Limb (tissue), 2 donors: Measurements from ENCODE around the gene PLCG1.
"Not testable (repeated sequence)": the region's sequence is repeated elsewhere in the genome, so short reads cannot be mapped to it uniquely, and the experiment has no call there.

ENCODE experiments used
- DNase-seq, 2 donors: peaks; one replicate each; pipeline ENCODE4 v3.0.0-alpha.2; 2016; ENCODE audit errors: extremely low spot score in 2 of 2

Gene PLCG1

DNA sequence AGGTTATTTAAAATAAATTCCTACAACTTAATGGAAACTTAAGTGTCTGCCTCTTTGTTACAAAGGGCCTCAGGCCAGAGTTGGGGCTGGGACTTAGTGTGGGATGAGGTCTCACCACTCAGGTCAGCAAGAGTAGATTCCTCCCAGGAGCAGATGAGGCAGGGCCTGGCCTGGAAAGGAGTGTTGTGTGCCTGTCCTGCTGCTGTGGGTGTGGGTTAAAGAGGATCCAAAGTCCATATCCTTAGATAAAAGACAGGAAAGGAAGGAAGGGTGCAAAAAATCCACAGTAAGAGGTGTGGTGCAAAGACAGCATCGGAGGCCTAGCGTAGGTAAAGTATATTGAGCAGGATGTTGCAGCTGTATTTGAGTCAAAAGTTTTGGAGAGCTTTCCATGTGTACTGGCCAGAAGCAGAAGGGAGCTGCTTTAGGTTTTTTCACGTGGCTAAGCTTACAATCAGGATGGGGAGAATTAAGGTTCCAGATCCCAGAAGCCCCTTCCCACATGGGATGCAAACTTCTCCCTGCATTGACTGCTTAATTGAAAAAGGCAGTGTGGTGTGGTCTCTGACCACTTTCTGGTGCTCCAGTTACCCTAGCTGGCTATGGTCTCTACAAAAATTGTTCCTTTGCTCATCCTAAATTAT lies 12.8 kb upstream of the PLCG1 start:
- no peak for DNase-seq

DNA sequence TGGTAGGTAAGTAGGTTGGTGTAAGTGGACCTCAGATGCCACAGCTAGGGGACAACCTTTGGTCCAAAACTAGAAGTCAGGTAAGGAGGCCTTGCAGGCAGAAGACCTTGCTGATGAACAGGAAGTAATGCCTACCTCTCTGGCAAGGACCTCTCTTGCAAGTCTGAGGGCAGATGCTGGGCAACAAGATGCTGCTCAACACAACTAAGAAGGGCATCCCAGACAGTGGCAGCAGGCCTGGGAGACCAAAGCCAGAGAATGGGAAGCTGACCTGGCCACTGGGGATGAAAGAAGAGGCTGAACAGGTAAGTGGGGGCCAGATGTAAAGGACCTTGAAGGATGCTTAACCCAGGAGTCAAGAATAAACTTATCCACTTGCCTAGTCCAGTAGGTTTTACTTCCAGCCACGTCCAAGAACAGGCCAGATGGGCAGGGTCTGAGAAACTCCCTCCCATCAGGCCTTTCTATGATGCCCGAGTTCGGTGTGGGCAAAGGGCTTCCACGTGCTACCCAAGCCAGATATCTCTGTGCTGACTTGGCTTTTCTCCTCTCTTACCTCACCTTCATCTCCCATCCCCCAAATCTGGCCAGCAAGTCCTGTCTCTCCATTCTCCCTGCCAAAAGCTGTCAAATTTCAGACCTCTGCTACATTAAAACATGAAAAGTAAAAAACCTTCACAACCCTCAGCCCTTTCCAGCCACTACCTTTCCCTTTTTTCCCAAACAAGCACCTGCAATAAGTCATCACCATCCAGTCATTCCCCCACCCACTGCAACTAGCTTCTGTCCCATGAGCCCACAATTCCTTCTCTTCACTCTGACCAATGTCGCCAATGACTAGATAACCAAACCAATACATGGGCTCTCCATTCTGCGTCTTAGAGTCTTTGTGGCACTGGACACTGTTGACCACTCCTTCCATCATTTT lies 11.5 kb upstream of the PLCG1 start:
- DNase-seq: no peak

DNA sequence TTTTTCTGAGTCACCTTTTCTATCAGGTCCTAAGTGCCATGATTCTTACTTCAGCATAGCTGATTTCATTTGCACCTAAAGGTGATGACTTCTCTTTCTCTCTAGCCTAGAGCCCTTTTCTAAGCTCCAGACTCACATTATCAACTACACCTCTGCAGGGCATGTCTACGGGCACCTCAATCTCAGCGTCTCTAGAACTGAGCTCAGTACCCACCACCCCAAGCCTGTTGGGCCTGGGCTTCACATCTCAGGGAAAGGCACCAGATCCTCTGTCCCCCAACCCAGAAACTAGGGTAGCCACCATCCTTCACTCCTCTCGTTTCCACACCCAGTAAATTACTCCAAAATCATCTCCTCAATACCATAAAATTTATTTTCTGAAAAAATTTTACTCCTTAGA lies 10.6 kb upstream of the PLCG1 start:
- DNase-seq: no peak

DNA sequence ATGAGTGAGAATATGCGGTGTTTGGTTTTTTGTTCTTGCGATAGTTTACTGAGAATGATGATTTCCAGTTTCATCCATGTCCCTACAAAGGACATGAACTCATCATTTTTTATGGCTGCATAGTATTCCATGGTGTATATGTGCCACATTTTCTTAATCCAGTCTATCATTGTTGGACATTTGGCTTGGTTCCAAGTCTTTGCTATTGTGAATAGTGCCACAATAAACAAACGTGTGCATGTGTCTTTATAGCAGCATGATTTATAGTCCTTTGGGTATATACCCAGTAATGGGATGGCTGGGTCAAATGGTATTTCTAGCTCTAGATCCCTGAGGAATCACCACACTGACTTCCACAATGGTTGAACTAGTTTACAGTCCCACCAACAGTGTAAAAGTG lies 9.0 kb upstream of the PLCG1 start:
- not testable (repeated sequence) for DNase-seq

DNA sequence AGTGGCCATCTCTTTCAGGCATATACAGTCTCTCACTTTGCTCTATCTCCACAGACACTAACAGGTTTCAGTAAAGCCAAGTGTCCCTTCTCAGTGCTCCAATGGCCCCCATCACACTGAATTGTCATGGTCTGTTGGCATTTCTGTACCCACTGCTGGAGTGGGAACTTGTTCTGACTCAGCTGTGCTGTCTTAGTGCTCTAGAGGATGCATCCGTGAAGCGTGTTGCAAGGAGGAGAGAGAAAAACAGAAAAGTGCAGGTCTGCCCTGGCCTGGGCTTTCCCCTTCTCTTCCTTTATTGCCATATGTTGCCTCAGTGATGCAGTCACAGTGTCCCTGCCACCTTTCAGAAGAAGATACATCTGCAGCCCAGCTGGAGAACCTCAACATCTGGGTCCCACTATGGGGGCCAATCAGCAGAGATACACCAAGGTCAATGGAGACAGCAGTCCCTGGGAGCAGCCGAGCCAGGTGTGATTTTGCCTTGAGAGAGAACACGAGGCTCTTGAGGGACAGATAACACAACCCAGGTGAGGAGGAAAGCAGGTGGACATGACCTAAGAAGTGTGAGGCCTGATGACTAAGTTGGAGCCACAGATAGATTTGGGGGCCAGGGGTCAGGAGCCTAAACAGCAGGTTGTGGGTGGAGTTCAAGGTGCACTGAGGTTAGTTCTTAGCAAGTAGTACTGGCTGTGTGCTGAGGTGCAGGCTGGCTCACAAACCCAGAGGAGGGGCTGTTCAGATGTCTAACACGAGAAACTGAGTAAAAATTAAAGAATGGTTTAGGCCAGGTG lies 5.6 kb upstream of the PLCG1 start:
- peak in 1 of 2 donors; percentile 14 for DNase-seq

DNA sequence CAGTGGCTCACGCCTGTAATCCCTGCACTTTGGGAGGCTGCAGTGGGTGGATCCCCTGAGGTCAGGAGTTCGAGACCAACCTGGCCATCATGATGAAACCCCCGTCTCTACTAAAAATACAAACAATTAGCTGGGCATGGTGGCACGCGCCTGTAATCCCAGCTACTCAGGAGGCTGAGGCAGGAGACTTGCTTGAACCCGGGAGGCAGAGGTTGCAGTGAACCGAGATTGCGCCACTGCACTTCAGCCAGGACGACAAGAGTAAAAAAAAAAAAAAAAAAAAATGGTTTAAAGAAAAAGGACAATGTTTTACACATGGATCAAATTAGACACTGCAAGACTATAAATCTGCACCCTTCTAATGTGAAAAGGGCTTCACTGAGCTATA lies 5.0 kb upstream of the PLCG1 start:
- not testable (repeated sequence) for DNase-seq

DNA sequence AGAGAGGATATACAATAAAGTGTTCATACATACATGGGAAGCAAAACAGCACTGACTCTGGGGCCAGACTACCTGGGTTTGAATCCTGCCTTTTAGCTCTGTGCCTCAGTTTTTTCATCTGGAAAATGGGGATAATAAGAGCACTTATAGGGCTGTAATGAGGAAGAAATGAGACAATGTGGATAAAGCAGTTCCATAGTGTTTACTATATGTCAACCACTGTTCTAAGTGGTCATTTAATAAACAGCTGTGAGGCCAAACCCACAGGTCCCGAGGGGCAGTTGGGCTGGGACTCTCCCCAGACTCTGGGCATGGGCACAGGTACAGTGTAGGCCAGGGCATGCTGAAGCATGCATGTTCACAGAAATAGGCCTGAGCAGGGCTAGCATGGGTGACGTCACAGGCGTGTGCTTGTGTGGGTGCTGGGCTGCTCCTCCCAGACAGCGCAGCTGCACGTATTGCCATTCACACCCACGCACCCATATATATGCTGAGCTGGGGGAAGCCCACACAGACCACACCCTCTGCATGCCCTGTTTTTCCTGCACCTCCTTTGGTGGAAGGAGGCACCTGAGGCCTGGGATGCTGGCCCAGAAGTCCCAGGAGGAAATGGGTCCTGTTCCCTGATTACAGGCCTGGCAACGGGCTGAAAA lies 3.5 kb upstream of the PLCG1 start:
- no peak for DNase-seq

DNA sequence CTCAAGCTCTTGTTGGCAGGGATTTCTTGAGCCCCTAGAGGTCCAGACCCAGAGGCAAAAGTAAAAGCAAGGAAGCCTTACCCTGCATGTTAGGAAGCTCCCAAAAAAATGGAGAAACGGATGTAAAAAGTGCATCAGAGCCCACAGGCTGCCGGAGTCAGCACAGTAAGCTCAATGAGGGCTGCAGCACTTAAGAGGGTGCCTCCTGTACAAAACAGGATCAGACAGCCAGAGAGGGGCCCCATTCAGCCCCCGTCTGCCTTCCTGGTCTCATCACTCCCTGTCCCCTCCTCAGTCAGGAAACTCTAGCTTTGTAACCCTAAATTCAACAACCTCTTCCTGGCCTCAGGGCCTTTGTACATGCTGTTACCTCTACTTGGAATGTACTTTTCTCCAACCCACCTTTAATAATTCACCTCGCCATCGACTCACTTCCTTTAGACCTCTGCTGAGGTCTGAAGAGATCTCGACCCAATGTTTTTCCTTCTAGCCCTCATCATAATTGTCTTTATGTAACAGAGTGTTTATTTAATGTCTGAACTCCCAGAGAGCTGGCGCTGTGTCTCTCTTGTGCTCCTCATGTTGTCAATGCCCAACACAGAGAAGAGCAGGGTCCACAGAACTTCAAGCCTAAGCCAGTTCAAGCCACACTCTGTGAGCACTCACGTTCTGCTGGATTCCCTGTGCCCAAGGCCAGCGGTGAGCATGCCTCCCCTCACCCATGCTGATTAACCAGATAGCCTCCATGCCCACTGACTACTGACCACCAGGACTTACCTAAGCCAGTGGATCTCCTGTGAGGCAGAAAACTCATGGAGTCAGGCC lies 2.8 kb upstream of the PLCG1 start:
- DNase-seq: no peak

DNA sequence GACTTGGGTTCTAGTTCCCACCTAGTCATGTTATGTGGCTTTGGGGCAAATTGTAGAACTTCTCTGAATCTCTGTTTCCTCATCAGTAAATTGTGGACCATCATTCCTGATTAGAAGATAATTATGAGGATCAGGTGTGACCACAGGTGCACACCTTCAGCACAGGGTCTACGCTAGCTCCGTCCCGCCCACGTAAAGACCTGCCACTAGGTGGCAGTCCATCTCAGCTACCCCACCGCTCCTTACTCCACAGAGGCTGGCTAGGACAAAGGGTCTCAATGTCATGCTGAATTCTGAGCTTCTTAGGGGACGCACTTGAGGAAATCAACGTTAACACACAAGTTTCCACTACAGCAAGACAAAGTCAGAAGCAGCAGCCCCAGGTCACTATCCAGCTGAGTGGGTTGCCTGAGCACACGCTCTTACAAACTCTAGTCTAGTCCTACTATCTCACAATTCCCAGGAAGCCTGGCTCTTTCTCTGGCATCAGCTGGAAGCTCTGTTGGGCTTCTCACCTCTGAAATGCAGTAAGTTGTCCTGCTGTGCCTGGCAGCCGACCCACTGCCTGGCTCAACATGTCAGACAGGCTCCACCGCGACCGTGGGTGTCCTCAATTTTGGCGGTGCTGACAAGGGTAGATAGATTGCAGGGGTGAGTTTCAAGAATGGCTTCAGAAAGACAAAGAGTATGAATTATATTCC lies 2.0 kb upstream of the PLCG1 start:
- no peak for DNase-seq

DNA sequence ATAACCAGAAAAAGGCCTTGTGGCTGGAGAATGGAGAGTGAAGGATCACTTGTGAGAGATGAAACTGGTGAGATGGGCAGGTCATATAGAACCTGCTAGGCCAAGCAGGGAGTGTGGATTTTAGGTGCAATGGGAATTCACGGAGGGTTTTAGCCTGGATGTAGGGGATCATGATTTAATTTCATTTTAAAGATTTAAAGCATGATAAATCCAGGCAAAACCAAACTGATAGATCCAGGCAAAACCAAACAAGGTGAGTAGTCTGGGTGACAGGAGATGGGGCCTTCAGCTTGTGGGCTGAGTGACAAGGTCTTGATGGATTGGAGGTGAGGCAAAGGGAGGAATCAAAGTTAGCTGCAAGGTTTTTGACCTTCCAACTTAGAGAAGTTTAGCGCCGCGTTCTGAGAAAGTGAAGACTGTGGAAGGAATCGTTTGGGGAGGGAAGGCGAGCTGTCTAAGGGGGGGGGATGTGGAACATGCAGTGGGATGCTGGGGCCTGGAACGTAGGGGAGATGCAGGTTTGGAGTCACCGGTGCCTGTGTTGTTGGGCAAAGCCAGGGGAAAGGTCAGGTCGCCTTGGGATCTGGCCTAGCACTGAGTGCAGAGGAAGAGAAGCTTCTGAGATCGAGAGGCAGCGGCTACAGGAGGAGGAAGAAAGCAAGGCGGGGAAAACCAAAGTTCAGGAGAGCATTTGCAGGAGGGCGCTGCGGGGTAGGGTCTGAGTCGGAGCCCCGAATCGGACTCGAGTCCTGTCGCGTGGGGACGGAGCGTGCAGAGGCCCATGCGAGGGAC lies 1.3 kb upstream of the PLCG1 start:
- no peak for DNase-seq

DNA sequence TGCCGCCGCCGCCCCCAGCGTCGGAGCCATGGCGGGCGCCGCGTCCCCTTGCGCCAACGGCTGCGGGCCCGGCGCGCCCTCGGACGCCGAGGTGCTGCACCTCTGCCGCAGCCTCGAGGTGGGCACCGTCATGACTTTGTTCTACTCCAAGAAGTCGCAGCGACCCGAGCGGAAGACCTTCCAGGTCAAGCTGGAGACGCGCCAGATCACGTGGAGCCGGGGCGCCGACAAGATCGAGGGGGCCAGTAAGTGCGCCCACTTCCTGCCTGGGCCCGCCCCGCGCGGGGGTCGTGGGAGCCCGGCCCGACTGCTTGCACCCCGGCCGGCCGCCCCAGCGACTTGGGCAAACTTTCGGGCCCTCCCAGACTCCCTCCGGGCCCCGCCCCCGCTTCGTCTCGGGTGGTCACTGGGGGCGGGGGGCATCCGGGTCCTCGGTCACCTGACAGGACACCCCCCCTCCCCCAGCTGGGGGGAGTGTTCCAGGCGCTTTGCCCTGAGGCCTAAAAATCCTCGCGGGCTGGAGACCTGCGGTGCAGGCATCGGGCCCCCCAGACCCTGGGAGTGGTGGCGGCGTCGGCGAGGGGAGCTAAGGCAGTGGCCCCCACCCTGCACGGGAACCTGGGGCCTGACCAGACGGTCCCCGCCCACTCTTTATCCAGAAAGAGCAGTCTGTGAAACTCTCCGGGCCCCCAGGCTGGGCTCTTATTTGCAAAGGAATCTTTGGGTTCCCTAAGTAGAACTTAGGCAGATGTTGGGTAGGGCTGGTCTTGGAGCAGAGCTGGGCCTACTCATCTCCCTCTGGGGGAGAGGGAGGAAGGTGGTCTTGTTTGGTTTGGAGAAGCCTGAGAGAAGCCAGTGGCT lies 501 bp downstream of the PLCG1 start:
- peak; percentile 66 to 90 for DNase-seq

DNA sequence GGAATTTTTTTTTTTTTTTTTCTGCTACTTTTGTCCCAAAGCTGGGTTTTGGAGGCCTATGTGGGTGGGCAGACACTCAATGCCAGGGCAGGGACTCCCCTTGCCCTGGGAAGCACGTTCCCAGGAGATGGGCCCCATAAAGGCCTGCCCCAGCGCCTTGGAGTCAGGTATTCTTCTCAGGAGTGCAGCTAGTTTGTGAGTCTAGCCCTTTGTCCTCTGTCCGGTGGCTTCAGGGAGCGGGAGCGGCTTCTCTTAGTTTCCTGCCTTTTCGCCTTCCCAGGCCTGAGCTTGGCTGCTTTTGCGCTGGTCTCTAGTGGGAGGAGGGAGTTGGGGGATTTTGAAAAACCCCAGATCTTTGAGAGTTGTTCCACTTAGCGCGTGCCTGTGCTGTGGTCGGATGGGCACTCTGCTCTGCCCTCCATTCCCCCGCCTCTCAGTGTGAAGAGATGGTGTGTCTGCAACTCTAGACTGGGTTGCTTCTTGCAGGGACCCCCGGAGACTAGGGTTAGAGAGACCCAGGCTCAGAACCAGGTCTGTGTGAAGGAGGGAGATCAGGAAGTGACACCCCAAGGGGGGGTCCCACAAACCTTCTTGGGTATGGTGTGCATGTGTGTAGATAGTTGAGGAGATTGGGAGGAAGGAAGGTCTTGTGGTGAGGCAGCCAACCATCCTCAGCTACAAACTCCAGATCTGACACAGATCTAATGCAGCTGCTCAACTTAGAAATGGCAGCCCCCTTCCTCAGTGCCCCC lies 1.3 kb downstream of the PLCG1 start:
- DNase-seq: no peak

DNA sequence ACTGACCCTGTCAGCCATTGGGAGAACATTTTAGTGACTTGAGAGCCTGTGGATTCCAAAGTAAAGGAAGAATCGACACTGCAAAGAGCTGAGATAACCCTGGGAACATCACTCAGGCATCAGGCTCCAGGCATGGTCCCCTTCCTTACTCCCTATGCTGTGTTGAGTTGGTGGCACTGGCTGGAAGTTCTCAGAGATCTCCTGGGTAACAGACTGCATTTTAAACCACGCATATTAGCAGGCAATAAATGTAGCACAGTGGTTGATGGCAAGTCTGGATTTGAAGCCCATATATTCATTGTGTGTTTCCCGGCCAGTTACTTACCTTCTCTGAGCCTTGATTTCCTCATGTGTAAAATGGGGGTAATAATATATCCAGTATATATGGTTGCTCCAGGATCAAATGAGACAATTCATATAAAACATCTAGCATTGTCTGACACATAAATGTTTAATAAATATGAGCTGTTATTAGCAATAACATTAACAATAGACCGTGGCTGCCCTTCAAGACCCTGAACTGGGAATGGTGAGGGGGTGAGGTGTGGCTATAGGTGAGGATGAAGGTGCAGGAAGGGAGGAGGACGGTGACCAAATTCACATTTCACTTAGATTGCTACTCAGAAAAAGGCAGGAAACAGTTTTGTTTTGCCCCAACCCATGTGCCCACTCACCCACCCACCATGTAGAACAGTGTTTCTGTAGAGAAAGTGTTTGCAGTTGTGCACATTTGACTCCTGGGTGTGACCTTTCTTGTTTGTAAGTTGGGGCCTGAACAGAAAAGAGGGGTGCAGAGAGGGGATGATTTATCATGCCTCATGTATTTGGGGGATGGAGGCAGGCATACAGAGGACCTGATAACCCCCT lies 2.1 kb downstream of the PLCG1 start:
- no peak for DNase-seq

DNA sequence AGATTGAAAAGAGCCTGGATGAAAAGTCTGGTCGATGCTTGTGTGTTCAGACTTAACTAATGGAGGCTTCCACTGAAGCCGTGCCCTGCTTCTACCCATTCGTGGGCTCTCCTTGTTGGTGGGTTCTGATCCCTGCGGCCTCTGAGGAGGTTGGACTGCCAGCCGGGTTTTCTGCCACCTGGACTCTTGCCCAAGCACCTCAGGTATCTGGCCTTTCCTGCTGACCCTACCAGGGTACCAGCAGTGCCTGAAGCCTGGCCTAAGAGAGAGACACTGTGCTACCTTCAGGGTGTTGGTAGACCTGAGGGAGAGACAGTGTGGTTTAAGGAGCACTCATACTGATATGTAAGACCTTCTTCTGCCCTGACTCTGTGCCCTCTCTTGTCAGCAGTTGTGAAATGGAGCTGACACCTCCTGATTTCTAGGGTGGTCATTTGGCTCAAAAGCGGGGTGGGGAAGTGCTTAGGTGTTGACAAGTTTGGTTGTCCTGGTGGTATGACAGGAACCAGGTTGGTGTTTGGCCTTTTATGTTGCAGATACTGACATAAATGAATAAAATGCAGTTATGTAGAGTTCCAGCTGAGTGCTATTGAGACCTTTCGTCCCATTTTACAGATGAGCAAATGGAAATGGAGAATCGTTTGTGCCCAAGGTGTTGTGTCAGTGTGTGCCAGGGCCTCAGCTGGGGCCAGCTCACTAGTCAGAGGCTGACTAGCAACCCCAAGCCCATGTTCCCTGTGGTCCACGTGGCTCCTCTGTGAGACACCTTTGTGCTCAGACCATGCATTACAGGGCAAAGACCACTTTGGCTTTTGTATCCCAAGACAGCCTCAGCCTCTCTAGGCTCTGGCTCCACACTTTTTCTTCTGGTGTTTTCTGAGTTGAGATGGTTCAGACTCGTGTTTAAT lies 3.1 kb downstream of the PLCG1 start:
- no peak for DNase-seq

DNA sequence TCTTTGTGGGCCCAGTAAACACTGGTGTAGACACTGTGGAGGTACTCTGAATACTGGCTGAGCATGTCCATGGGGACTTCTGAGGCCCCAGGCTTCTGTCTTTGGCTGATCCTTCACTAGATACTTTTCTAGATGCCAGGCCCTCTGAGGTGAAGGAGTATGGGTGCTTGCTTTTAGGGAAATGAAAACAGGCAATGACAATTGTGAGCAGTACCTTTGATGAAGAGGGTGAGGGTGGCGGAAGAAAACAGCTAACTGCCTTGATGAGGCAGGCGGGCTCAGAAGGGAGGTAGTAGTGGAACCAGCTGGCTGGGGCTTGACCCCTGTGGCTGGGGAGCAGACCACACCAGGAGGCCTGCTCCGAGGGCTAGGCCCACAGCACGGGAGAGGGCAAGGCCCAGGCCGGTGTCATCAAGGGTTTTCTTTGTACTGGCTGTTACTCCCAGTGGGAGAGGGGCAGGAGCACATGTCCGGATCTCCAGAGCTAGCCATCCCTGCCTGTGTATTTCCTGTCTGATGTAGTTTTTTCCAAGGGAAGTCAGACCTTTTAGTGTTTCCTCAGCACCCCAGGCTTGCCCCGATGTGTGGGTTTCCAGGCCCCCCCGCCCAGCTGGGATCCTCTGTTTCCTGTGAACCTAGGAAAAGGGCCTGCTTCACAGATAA lies 3.9 kb downstream of the PLCG1 start:
- DNase-seq: no peak
